HCEC 1CT (cell line): Measurements from ENCODE around the gene SIRT2.
A peak's percentile ranks its signal among the peaks of the same experiment; 100 is the strongest.
"Not testable (repeated sequence)": the region's sequence is repeated elsewhere in the genome, so short reads cannot be mapped to it uniquely, and the experiment has no call there.

Source experiments
- DNase-seq: peaks from one replicate; pipeline ENCODE4 v3.0.0-alpha.2; 2017

Gene SIRT2

GRCh38 chr19:38862321-38863059, 36.9 kb downstream of the SIRT2 start:
- DNase-seq = no peak

GRCh38 chr19:38861368-38861767, 38.0 kb downstream of the SIRT2 start:
- no peak for DNase-seq

GRCh38 chr19:38859631-38860204, 39.7 kb downstream of the SIRT2 start:
- not testable (repeated sequence) for DNase-seq

- no peak for DNase-seq
Measured at GRCh38 chr19:38856813-38857212, 42.6 kb downstream of the SIRT2 start.

GRCh38 chr19:38855751-38856150, 43.7 kb downstream of the SIRT2 start:
- not testable (repeated sequence) for DNase-seq

- DNase-seq = not testable (repeated sequence)
Measured at GRCh38 chr19:38854961-38855360, 44.5 kb downstream of the SIRT2 start.

GRCh38 chr19:38853214-38853613, 46.2 kb downstream of the SIRT2 start:
- DNase-seq = no peak

GRCh38 chr19:38852231-38853044, 47.0 kb downstream of the SIRT2 start:
- peak; percentile 66 for DNase-seq

- peak; percentile 90 for DNase-seq
Measured at GRCh38 chr19:38851622-38852230, 47.7 kb downstream of the SIRT2 start.

- DNase-seq = no peak
Measured at GRCh38 chr19:38850976-38851621, 48.3 kb downstream of the SIRT2 start.

- no peak for DNase-seq
Measured at GRCh38 chr19:38850436-38850975, 48.9 kb downstream of the SIRT2 start.

GRCh38 chr19:38849860-38850435, 49.5 kb downstream of the SIRT2 start, which contains the start of gene HNRNPL:
HNRNPL (minus strand) TSS chr19:38849986; CDS start chr19:38849966, 20 bp downstream.
- peak; percentile 100 for DNase-seq

GRCh38 chr19:38849147-38849859, 50.1 kb downstream of the SIRT2 start:
- peak; percentile 94 for DNase-seq

GRCh38 chr19:38848299-38849146, 50.9 kb downstream of the SIRT2 start:
- DNase-seq = no peak

- DNase-seq = no peak
Measured at GRCh38 chr19:38846097-38846496, 53.3 kb downstream of the SIRT2 start.

GRCh38 chr19:38845374-38846024, 53.9 kb downstream of the SIRT2 start:
- DNase-seq = no peak

GRCh38 chr19:38844093-38844686, 55.2 kb downstream of the SIRT2 start:
- DNase-seq = no peak

GRCh38 chr19:38843175-38843758, 56.2 kb downstream of the SIRT2 start:
- no peak for DNase-seq
